ENCODE measurements around the gene KCNJ11.

GRCh38 chr11:17421781-17422180, 33.3 kb upstream of the KCNJ11 start:
- no peak for TF ChIP-seq POLR2A (IDR thresholded peaks at IDR 0.05)
- no peak for TF ChIP-seq POLR2AphosphoS5 (IDR thresholded peaks at IDR 0.05)
